SK-N-SH (cell line): ENCODE measurements around the gene SNX2.

Experiments
- CTCF ChIP-seq: fragments of 200-600 bp; sonication (generic); IDR thresholded peaks from 2 replicates; pipeline ENCODE4 v1.6.1; 2017; ENCODE audit warnings: antibody characterized with exemption, mild to moderate bottlenecking, moderate library complexity
- EZH2phosphoT487 ChIP-seq: fragments of 200-600 bp; sonication (generic); IDR thresholded peaks from 2 replicates; pipeline ENCODE4 v1.6.1; 2017; ENCODE audit warnings: low read depth, mixed run types, mild to moderate bottlenecking, antibody characterized with exemption, moderate library complexity, borderline replicate concordance
- FOXM1 ChIP-seq: IDR thresholded peaks from 2 replicates; pipeline ENCODE4 v1.4.0; 2012; ENCODE audit warnings: low read depth, mild to moderate bottlenecking
- GATA2 ChIP-seq: sonication (generic); formaldehyde crosslinking; IDR thresholded peaks from 2 replicates; pipeline ENCODE4 v1.5.0; 2020; ENCODE audit warnings: mild to moderate bottlenecking, missing genetic modification reagents
- MEF2A ChIP-seq: IDR thresholded peaks from 2 replicates; pipeline ENCODE4 v1.4.0; 2012; ENCODE audit warnings: low read depth, borderline replicate concordance
- MXI1 ChIP-seq: IDR thresholded peaks from 2 replicates; pipeline ENCODE4 v1.6.1; 2012; ENCODE audit warnings: mild to moderate bottlenecking, low read depth, low read length, improper control_type of control experiment
- NRF1 ChIP-seq: IDR thresholded peaks from 2 replicates; pipeline ENCODE4 v1.6.1; 2012; ENCODE audit warnings: low read depth, mild to moderate bottlenecking, low read length
- POLR2AphosphoS5 ChIP-seq: IDR thresholded peaks from 2 replicates; pipeline ENCODE4 v1.6.1; 2012; ENCODE audit warnings: low read depth, low read length
- REST ChIP-seq: IDR thresholded peaks from 2 replicates; pipeline ENCODE4 v1.6.1; 2012; ENCODE audit warnings: mild to moderate bottlenecking, low read depth, low read length, moderate library complexity
- TAF1 ChIP-seq: IDR thresholded peaks from 2 replicates; pipeline ENCODE4 v1.6.1; 2012; ENCODE audit warnings: low read depth, mild to moderate bottlenecking, low read length, moderate library complexity, borderline replicate concordance
- TCF12 ChIP-seq: IDR thresholded peaks from 2 replicates; pipeline ENCODE4 v1.4.0; 2012
- USF1 ChIP-seq: IDR thresholded peaks from 2 replicates; pipeline ENCODE4 v1.4.0; 2012; ENCODE audit warnings: low read depth, borderline replicate concordance
- TF ChIP-seq, protein P1 (sequence below): IDR thresholded peaks from 2 replicates; pipeline ENCODE4 v1.4.0; 2012; ENCODE audit warnings: low read depth

DNA sequence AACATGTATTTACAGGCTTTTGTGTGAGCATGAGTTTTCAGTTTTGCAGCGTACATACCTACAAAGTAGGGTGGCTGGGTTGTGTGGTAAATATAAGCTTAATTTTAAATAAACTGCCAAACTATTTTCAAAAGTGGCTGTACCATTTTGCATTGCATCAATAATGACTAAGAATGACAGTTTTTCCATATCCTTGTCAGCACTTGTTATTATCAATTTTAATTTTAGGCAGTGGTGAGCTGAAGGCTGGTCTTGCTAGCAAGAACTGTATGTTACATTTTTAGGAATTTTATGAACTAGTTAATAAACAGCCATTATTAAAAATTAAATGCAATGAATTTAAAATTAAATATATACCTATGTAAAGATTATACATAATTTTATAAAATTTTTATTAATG lies 6.6 kb downstream of the SNX2 start:
- TF ChIP-seq CTCF = no peak
- TF ChIP-seq FOXM1 = no peak
- no peak for TF ChIP-seq REST
- TF ChIP-seq NRF1 = no peak
- TF ChIP-seq POLR2AphosphoS5 = no peak
- no peak for TF ChIP-seq EZH2phosphoT487
- TF ChIP-seq TCF12 = no peak
- no peak for TF ChIP-seq MEF2A
- no peak for TF ChIP-seq MXI1
- TF ChIP-seq TAF1 = no peak
- TF ChIP-seq GATA2 (CRISPR knock-in tag) = no peak
- no peak for TF ChIP-seq USF1
- TF ChIP-seq, protein P1, sequence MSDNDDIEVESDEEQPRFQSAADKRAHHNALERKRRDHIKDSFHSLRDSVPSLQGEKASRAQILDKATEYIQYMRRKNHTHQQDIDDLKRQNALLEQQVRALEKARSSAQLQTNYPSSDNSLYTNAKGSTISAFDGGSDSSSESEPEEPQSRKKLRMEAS = no peak
